ENCODE data around the gene PNO1. TPM values are rescaled to one million over a fixed set of nuclear protein-coding genes. Genes with fewer than 3 reads are reported as not detected.

PNO1 gene
- total RNA-seq, 3 donors from 2014 or later: 5.1 to 12.3 (median 7.9) TPM

DNA sequence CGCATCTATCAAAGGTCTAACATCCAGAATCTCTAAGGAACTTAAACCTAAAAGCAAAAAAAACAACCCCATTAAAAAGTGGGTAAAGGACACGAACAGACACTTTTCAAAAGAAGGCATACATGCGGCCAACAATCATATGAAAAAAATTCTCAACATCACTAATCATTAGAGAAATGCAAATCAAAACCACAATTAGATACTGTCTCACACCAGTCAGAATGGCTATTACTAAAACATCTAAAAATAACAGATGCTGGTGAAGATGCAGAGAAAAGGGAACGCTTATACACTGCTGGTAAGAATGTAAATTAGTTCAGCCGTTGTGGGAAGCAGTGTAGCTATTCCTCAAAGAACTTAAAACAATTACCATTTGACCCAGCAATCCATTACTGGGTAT, 56.7 kb downstream of the PNO1 start:
- DNase-seq (no peak), ATAC-seq (no peak)
- no peaks in the 10 kb centered on the region for H3K9me3 ChIP-seq
- no peaks in the 10 kb centered on the region for H3K36me3 ChIP-seq (ENCODE audit: low read depth)
- intact Hi-C loops (cut with DNase I, micrococcal nuclease): no loop called here
- TF ChIP-seq, protein P1, sequence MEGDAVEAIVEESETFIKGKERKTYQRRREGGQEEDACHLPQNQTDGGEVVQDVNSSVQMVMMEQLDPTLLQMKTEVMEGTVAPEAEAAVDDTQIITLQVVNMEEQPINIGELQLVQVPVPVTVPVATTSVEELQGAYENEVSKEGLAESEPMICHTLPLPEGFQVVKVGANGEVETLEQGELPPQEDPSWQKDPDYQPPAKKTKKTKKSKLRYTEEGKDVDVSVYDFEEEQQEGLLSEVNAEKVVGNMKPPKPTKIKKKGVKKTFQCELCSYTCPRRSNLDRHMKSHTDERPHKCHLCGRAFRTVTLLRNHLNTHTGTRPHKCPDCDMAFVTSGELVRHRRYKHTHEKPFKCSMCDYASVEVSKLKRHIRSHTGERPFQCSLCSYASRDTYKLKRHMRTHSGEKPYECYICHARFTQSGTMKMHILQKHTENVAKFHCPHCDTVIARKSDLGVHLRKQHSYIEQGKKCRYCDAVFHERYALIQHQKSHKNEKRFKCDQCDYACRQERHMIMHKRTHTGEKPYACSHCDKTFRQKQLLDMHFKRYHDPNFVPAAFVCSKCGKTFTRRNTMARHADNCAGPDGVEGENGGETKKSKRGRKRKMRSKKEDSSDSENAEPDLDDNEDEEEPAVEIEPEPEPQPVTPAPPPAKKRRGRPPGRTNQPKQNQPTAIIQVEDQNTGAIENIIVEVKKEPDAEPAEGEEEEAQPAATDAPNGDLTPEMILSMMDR (IDR thresholded peaks at IDR 0.05): no peak
- H3K4me3 ChIP-seq: no peak overlapping the region
- no peaks in the 10 kb centered on the region for H3K4me1 ChIP-seq (ENCODE audit: low read depth)

- Histone ChIP-seq H3K4me1 (ENCODE audit: low read depth) (no peaks in the 10 kb centered on the region), H3K9me3 (no peaks in the 10 kb centered on the region), H3K4me3 (no peak overlapping the region), H3K36me3 (ENCODE audit: low read depth) (no peaks in the 10 kb centered on the region)
- intact Hi-C loops (cut with DNase I, micrococcal nuclease): no loop called here
- no peak for DNase-seq
- no peak for ATAC-seq
- TF ChIP-seq, protein P1 (IDR thresholded peaks at IDR 0.05): no peak
These were observed 59.0 kb downstream of the PNO1 start for GRCh38 chr2:68216454-68217310.

- Histone ChIP-seq H3K9me3 (no peaks in the 10 kb centered on the region), H3K4me3 (no peak overlapping the region), H3K4me1 (ENCODE audit: low read depth) (no peaks in the 10 kb centered on the region), H3K36me3 (ENCODE audit: low read depth) (no peaks in the 10 kb centered on the region)
- intact Hi-C loops (cut with DNase I, micrococcal nuclease): no loop called here
- DNase-seq (no peak), ATAC-seq (no peak)
- TF ChIP-seq, protein P1 (IDR thresholded peaks at IDR 0.05): no peak
These were observed 60.0 kb downstream of the PNO1 start for GRCh38 chr2:68217729-68218128.

DNA sequence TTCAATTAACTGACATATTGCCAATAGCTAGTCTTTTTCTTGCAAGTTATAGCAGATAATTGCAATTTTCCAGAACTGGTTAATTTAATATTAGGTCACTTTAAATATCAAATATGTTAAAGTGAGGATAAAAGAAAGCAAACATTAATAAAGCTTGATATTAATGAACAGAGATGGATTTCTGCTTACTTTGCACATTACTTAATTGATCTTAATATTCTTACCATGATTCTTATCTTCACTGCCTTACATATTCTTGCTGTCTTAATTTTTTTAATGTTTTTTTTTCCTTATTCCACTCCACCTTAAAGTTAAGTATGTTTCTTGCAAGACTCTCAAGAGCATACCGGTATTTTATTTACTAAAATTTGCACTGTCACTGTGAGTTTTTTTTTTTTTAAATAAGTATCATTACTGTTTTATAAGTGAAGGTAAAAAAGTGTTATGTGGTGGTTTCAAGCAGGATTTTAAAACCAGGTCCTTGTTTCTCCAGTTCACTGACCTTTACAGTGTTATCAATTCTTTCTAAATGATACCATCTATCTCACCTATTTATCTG, 60.7 kb downstream of the PNO1 start:
- Histone ChIP-seq H3K36me3 (ENCODE audit: low read depth) (no peaks in the 10 kb centered on the region), H3K4me3 (no peak overlapping the region), H3K4me1 (ENCODE audit: low read depth) (no peaks in the 10 kb centered on the region), H3K9me3 (no peaks in the 10 kb centered on the region)
- TF ChIP-seq, protein P1 (IDR thresholded peaks at IDR 0.05): no peak
- DNase-seq: no peak
- no peak for ATAC-seq
- intact Hi-C loops (cut with DNase I, micrococcal nuclease): no loop called here

DNA sequence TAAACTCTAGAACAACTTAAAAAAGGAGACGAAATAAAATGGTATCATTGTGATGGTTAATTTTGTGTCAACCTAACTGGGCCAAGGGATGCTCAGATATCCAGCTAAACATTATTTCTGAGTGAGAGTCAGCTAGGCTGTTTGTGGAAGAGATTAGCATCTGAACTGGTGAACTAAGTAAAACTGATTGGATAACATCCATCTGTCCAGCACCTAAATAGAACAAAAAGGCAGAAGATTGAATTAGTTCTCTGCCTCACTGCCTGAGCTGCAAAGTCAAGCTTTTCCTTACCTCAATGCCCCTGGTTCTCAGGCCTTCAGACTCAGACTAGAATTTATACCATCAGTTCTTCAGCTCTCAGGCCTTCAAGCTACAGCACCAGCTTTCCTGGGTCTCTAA, 64.6 kb downstream of the PNO1 start:
- peaks cover 9% of the 10 kb centered on the region for H3K4me1 ChIP-seq (ENCODE audit: low read depth)
- ATAC-seq (no peak), DNase-seq (no peak)
- H3K36me3 ChIP-seq (ENCODE audit: low read depth): no peaks in the 10 kb centered on the region
- no peak overlapping the region for H3K4me3 ChIP-seq
- TF ChIP-seq, protein P1 (IDR thresholded peaks at IDR 0.05): no peak
- H3K9me3 ChIP-seq: no peaks in the 10 kb centered on the region
- intact Hi-C loops (cut with DNase I, micrococcal nuclease): no loop called here

All from mucosa of descending colon (tissue), 3 donors.